H1 (cell line): ENCODE measurements around the gene NR2F6. TPM values are rescaled to one million over a fixed set of nuclear protein-coding genes. Genes with fewer than 3 reads are reported as not detected.
A peak's percentile ranks its signal among the peaks of the same experiment; 100 is the strongest.

ENCODE experiments used
- CTCF ChIA-PET: fragments of 300-600 bp; sonication (Branson Sonifier 250); formaldehyde crosslinking; loops from one replicate; lab custom pipeline; 2021; ENCODE audit not compliant: partially characterized antibody; lab: Charles Lee
- POLR2A ChIA-PET: fragments of 300-600 bp; sonication (Branson Sonifier 250); formaldehyde crosslinking; loops from one replicate; lab custom pipeline; 2021; ENCODE audit warnings: inconsistent platforms; ENCODE audit not compliant: partially characterized antibody; lab: Charles Lee
- DNase-seq, 2 experiments: peaks; one replicate each; pipeline versions ENCODE4 v3.0.0 to v3.0.0-alpha.2; 2010 to 2022; ENCODE audit warnings: low spot score in 2 of 2, low read depth in 1 of 2, mixed read lengths in 1 of 2
- FAIRE-seq: peaks from 2 replicates; lab custom pipeline; 2011; peaks lifted over from hg19 to GRCh38; lab: Jason Lieb, UNC
- H2AFZ ChIP-seq: 2 replicates; pipeline ENCODE4 v1.8.1; 2012; ENCODE audit warnings: low read length, inconsistent platforms
- H2AK5ac ChIP-seq: 2 replicates; pipeline ENCODE4 v1.6.1; 2013; ENCODE audit warnings: low read depth, low read length
- H2BK120ac ChIP-seq: replicated peaks from 2 replicates; pipeline ENCODE3; 2013; ENCODE audit warnings: low read depth, low read length, inconsistent platforms
- H2BK12ac ChIP-seq: 2 replicates; pipeline ENCODE4 v1.6.1; 2013; ENCODE audit warnings: low read depth, low read length
- H2BK15ac ChIP-seq: 2 replicates; pipeline ENCODE4 v1.6.1; 2013; ENCODE audit warnings: low read length
- H2BK20ac ChIP-seq: 2 replicates; pipeline ENCODE4 v1.6.1; 2013; ENCODE audit warnings: low read length
- H2BK5ac ChIP-seq: 2 replicates; pipeline ENCODE4 v1.6.1; 2013; ENCODE audit warnings: low read depth, low read length
- H3K14ac ChIP-seq: 2 replicates; pipeline ENCODE4 v1.6.1; 2013; ENCODE audit warnings: inconsistent platforms; ENCODE audit not compliant: insufficient read length
- H3K18ac ChIP-seq: 2 replicates; pipeline ENCODE4 v1.6.1; 2013; ENCODE audit warnings: low read length; ENCODE audit errors: extremely low read depth
- H3K23ac ChIP-seq: 2 replicates; pipeline ENCODE4 v1.6.1; 2013; ENCODE audit warnings: inconsistent platforms; ENCODE audit not compliant: insufficient read length
- H3K23me2 ChIP-seq: 2 replicates; pipeline ENCODE4 v1.6.1; 2013; ENCODE audit warnings: low read depth, low read length
- H3K27ac ChIP-seq: 2 replicates; pipeline ENCODE4 v1.6.1; 2011; ENCODE audit warnings: low read depth, low read length, inconsistent platforms
- H3K27me3 ChIP-seq, 4 experiments: replicated peaks in 1 of 4; 1 replicate in 1 of 4; 2 replicates in 3 of 4; pipeline versions ENCODE4 v1.6.1 to v1.8.1; 2011 to 2013; ENCODE audit warnings: low read length in 3 of 4, mild to moderate bottlenecking in 3 of 4, inconsistent platforms in 2 of 4, mixed read lengths in 2 of 4, moderate library complexity in 1 of 4; ENCODE audit not compliant: control insufficient read depth in 3 of 4, insufficient read depth in 3 of 4; ENCODE audit errors: extremely low read depth in 1 of 4
- H3K36me3 ChIP-seq, 4 experiments: 2 replicates each; pipeline versions ENCODE4 v1.6.1 to v1.8.1; 2011 to 2013; ENCODE audit warnings: mild to moderate bottlenecking in 4 of 4, low read length in 3 of 4, moderate library complexity in 2 of 4, control low read depth in 1 of 4, inconsistent platforms in 1 of 4; ENCODE audit not compliant: insufficient read depth in 4 of 4, control insufficient read depth in 2 of 4
- H3K4ac ChIP-seq: replicated peaks from 2 replicates; pipeline ENCODE3; 2013; ENCODE audit warnings: low read length, low read depth, mixed read lengths, inconsistent platforms; ENCODE audit not compliant: insufficient read length
- H3K4me1 ChIP-seq, 4 experiments: replicated peaks in 1 of 4; 1 replicate in 1 of 4; 2 replicates in 3 of 4; pipeline versions ENCODE4 v1.6.1 to v1.8.1; 2011 to 2013; ENCODE audit warnings: low read length in 3 of 4, inconsistent platforms in 2 of 4, mixed read lengths in 1 of 4; ENCODE audit not compliant: insufficient read depth in 4 of 4, control insufficient read depth in 3 of 4
- H3K4me2 ChIP-seq, 2 experiments: 2 replicates each; pipeline versions ENCODE4 v1.6.1 to v1.8.1; 2011 to 2013; ENCODE audit warnings: low read depth in 2 of 2, low read length in 2 of 2, control low read depth in 1 of 2, inconsistent platforms in 1 of 2, mild to moderate bottlenecking in 1 of 2; ENCODE audit not compliant: insufficient read depth in 1 of 2
- H3K4me3 ChIP-seq, 4 experiments: fragments of 200-600, 300-600 bp in 1 of 4; sonication (generic), shearing (Covaris generic), sonication (Bioruptor Twin) in 1 of 4; 2 replicates each; pipeline versions ENCODE4 v1.5.1 to v1.8.1; 2011 to 2016; ENCODE audit warnings: low read length in 4 of 4, low read depth in 3 of 4, control low read depth in 2 of 4, inconsistent platforms in 2 of 4, mild to moderate bottlenecking in 2 of 4, mixed read lengths in 1 of 4, moderate library complexity in 1 of 4; ENCODE audit not compliant: insufficient read depth in 2 of 4; ENCODE audit errors: extremely low read depth in 1 of 4
- H3K56ac ChIP-seq: replicated peaks from 2 replicates; pipeline ENCODE3; 2013; ENCODE audit warnings: low read depth, mild to moderate bottlenecking, mixed read lengths, low read length, inconsistent platforms; ENCODE audit not compliant: insufficient read length
- H3K79me1 ChIP-seq: 2 replicates; pipeline ENCODE4 v1.6.1; 2013; ENCODE audit warnings: low read depth, low read length, control low read depth
- H3K79me2 ChIP-seq, 2 experiments: 2 replicates each; pipeline versions ENCODE4 v1.6.1 to v1.8.1; 2012 to 2013; ENCODE audit warnings: low read length in 2 of 2, mild to moderate bottlenecking in 2 of 2, inconsistent platforms in 1 of 2; ENCODE audit not compliant: insufficient read depth in 2 of 2, control insufficient read depth in 1 of 2
- H3K9ac ChIP-seq, 4 experiments: replicated peaks in 1 of 4; 1 replicate in 1 of 4; 2 replicates in 3 of 4; pipeline versions ENCODE4 v1.6.1 to v1.8.1; 2011 to 2013; ENCODE audit warnings: low read depth in 3 of 4, low read length in 3 of 4, control low read depth in 2 of 4, mild to moderate bottlenecking in 2 of 4, moderate library complexity in 2 of 4, inconsistent platforms in 1 of 4; ENCODE audit errors: extremely low read depth in 1 of 4
- H3K9me3 ChIP-seq, 2 experiments: 2 replicates each; pipeline versions ENCODE4 v1.6.1 to v1.8.1; 2012 to 2013; ENCODE audit warnings: mild to moderate bottlenecking in 2 of 2, moderate library complexity in 2 of 2, control low read depth in 1 of 2, inconsistent platforms in 1 of 2, low read depth in 1 of 2, low read length in 1 of 2, mixed read lengths in 1 of 2; ENCODE audit not compliant: insufficient read depth in 2 of 2
- H4K20me1 ChIP-seq, 2 experiments: replicated peaks in 1 of 2; 2 replicates each; pipeline versions ENCODE3 to v1.8.1; 2011 to 2013; ENCODE audit warnings: inconsistent platforms in 2 of 2, low read length in 2 of 2, mild to moderate bottlenecking in 1 of 2; ENCODE audit not compliant: insufficient read depth in 2 of 2, control insufficient read depth in 1 of 2
- H4K5ac ChIP-seq: 2 replicates; pipeline ENCODE4 v1.6.1; 2013; ENCODE audit warnings: low read length, low read depth, mixed read lengths, inconsistent platforms; ENCODE audit not compliant: insufficient read length
- H4K8ac ChIP-seq: 2 replicates; pipeline ENCODE4 v1.8.0; 2013; ENCODE audit warnings: mild to moderate bottlenecking, moderate library complexity, low read length, inconsistent platforms; ENCODE audit not compliant: insufficient read depth; ENCODE audit errors: extremely low read depth
- H4K91ac ChIP-seq: replicated peaks from 2 replicates; pipeline ENCODE3; 2013; ENCODE audit warnings: low read length, mixed read lengths, inconsistent platforms; ENCODE audit not compliant: insufficient read length
- ATF3 ChIP-seq: IDR thresholded peaks from 2 replicates; pipeline ENCODE4 v1.6.1; 2011; ENCODE audit warnings: low read depth, mild to moderate bottlenecking, low read length; ENCODE audit not compliant: insufficient read depth
- BACH1 ChIP-seq: IDR thresholded peaks from 2 replicates; pipeline ENCODE4 v1.6.1; 2012; ENCODE audit warnings: low read length, improper control_type of control experiment
- CREB1 ChIP-seq: IDR thresholded peaks from 2 replicates; pipeline ENCODE4 v1.6.1; 2012; ENCODE audit warnings: inconsistent platforms
- EGR1 ChIP-seq: IDR thresholded peaks from 2 replicates; pipeline ENCODE4 v1.6.1; 2011; ENCODE audit warnings: low read depth, low read length, borderline replicate concordance
- FOSL1 ChIP-seq: IDR thresholded peaks from 2 replicates; pipeline ENCODE4 v1.6.1; 2011; ENCODE audit warnings: mild to moderate bottlenecking, low read depth, low read length, moderate library complexity; ENCODE audit not compliant: insufficient read depth
- KDM5A ChIP-seq: fragments of 200-600 bp; IDR thresholded peaks from 2 replicates; pipeline ENCODE4 v1.7.1; 2012; ENCODE audit warnings: mild to moderate bottlenecking, low read length, inconsistent platforms, mixed read lengths
- RNF2 ChIP-seq: fragments of 200-900, 300-1000 bp; sonication (generic); IDR thresholded peaks from 2 replicates; pipeline ENCODE4 v1.7.1; 2016; ENCODE audit warnings: borderline replicate concordance, low read depth, mild to moderate bottlenecking, antibody characterized with exemption, low read length; ENCODE audit not compliant: poor library complexity, severe bottlenecking; ENCODE audit errors: missing control alignments
- USF2 ChIP-seq: IDR thresholded peaks from 2 replicates; pipeline ENCODE4 v1.6.1; 2011; ENCODE audit warnings: low read length, improper control_type of control experiment
- YY1 ChIP-seq: IDR thresholded peaks from 2 replicates; pipeline ENCODE4 v1.6.1; 2011; ENCODE audit warnings: low read depth, mild to moderate bottlenecking, low read length
- WGBS, 2 experiments: shearing (Covaris generic) in 1 of 2; methylation state at CpG; one replicate each; pipeline versions ENCODE4 v1.1.6 to v1.1.7; 2013 to 2015; ENCODE audit warnings: low lambda C conversion rate in 2 of 2, mixed read lengths in 2 of 2, inconsistent platforms in 1 of 2, low coverage in 1 of 2, missing lambda C conversion rate in 1 of 2; ENCODE audit not compliant: insufficient replicate concordance in 2 of 2, insufficient coverage in 1 of 2, insufficient read length in 1 of 2; ENCODE audit errors: extremely low coverage in 1 of 2, missing lambda C conversion rate in 1 of 2; 5-methylcytosine and 5-hydroxymethylcytosine counted together
- polyA plus RNA-seq, 7 experiments: library from polyadenylated mRNA; depleted of rRNA in 3 of 7; stranded (reverse) in 5 of 7; unstranded in 2 of 7; fragments of >200 nt in 5 of 7; fragments of 200-250 nt in 2 of 7; gene quantifications; 1 replicate in 5 of 7; 2 replicates in 1 of 7; 4 replicates in 1 of 7; pipeline versions ENCODE4 v1.2.1 to v1.2.3, GENCODE V29; 2011 to 2013; ENCODE audit warnings: missing spikeins in 2 of 7, mixed read lengths in 2 of 7
- total RNA-seq: library from RNA; stranded (reverse); fragmentation: NEBNext Ultra II Directional; extraction: Animal tissue kit (Norgen Biotek cat#: 25700); gene quantifications from 2 replicates; pipeline ENCODE4 v1.2.1, GENCODE V29; 2021

NR2F6 gene
- total and polyA plus RNA-seq, 2 of the 8 experiments (the other 6 are each of a cell fraction or from before 2014, with no cell fraction given) = 99.7 to 114 TPM

GRCh38 chr19:17293605-17294004, 47.9 kb upstream of the NR2F6 start:
- Histone ChIP-seq H3K79me2 (peaks cover 0 to 6% of the 10 kb centered on the region in 2 experiments; a peak in 1 of 4 replicates), H3K36me3 (peaks cover 0 to 13% (median 6%) of the 10 kb centered on the region in 4 experiments; a peak in 4 of 8 replicates), H2BK120ac (no peak overlapping the region), H3K4ac (no peak overlapping the region), H2BK5ac (no peak overlapping the region), H3K27ac (no peak overlapping the region), H4K8ac (no peak overlapping the region), H3K27me3 (no peaks in the 10 kb centered on the region), H4K20me1 (peaks cover 0 to 8% of the 10 kb centered on the region in 2 experiments), H2AK5ac (no peak overlapping the region), H3K4me1 (peaks cover 0 to 5% (median 4%) of the 10 kb centered on the region in 4 experiments; a peak in 5 of 7 replicates), H3K9me3 (peaks cover 0 to 3% of the 10 kb centered on the region in 2 experiments; a peak in 1 of 4 replicates), H2BK12ac (no peak overlapping the region), H3K4me2 (peak overlapping the region; percentile 37 to 49), H4K5ac (no peak overlapping the region), H3K23me2 (peaks cover 5% of the 10 kb centered on the region; the same call in 1 of the 2 replicates), H3K9ac (no peak overlapping the region), H4K91ac (no peak overlapping the region), H2BK15ac (no peak overlapping the region), H3K18ac (no peak overlapping the region), H3K23ac (no peak overlapping the region), H3K79me1 (peaks cover 7% of the 10 kb centered on the region), H2AFZ (no peak overlapping the region), H3K14ac (no peak overlapping the region), H2BK20ac (no peak overlapping the region), H3K56ac (no peak overlapping the region), H3K4me3 (peak overlapping the region in 1 of 4 experiments; percentile 67; a peak in 2 of 8 replicates)
- DNase-seq = no peak
- POLR2A ChIA-PET = interaction anchor here (0.8 to 4.8 kb wide), 11 partner anchors 12 to 100 kb away, joined by 3 to 67 read pairs (median 5); partner anchors contain the start of genes ABHD8, ANO8, BABAM1 and DDA1
- 90% methylated on average over 14 of the region's 14 CpGs; no CpG with 5 or more reads in 1 of the 2 experiments for WGBS, 2 experiments
- FAIRE-seq = no peak
- CTCF ChIA-PET = interaction anchor here (0.7 to 2.5 kb wide), 7 partner anchors 11 to 93 kb away, joined by 3 to 29 read pairs (median 6); partner anchors contain the start of genes ABHD8, ANKLE1, DDA1 and MRPL34
- TF ChIP-seq KDM5A (no peak), FOSL1 (no peak), ATF3 (no peak), BACH1 (no peak), EGR1 (no peak), RNF2 (no peak), CREB1 (no peak), USF2 (no peak), YY1 (no peak)
